Measurements from ENCODE around the gene SLC31A2.
A peak's percentile ranks its signal among the peaks of the same experiment; 100 is the strongest.
"Not testable (repeated sequence)": the region's sequence is repeated elsewhere in the genome, so short reads cannot be mapped to it uniquely, and the experiment has no call there.

The SLC31A2 gene

DNA sequence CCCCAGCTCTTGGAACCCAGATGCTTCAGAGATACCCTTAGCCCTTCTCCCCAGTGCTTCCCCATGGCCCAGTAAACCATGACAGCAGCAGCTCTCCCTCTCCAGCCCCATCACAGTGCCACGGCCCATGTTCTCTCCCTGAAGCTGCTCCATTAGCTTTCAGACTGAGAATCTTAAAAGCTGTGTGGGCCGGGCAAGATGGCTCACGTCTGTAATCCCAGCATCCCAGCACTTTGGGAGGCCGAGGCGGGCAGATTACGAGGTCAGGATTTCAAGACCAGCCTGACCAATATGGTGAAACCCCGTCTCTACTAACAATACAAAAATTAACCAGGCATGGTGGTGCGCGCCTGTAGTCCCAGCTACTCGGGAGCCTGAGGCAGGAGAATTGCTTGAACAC, 1.2 kb upstream of the SLC31A2 start:
- not testable (repeated sequence) for DNase-seq

DNA sequence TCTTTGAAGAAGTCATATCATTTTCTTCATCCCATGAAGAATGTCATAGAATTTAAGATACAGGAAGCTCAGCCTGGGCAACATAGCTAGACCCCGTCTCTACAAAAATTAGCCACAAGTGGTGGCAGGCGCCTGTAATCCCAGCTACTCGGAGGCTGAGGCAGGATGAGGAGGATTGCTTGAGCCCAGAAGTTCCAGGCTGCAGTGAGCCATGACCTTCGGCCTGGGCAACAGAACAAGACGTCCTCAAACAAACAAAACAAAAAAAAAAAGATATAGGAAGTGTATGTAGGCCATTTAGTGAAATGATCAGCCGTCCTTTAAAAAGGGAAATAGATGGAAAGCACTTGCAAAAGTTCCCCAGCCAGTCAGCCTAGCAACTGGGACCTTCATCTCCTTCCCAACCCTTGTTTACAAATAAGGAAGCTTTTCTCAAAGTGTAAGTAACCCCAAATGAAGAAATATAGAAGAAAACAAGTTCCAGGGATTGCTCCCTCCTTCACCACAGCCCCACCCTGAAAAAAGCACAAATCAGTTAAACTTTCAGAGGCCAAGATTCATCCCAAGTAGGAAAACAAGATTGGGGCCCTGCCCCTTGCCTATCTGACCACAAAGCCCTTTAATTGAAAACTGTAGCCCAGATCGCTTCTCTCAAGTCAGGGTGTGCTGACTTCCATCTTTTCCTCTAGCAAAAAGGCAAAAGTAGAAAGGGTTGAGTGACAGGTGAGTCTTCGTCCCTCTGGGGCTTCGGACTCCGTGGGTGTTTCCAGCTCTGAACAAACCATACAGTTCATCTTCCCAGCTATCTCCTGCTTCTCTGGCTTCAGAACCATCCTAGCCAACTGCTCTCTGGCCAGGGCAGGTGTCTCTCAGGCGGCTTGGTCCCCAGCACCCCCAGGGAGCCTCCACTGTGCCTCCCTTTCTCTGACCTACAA, 1.2 kb downstream of the SLC31A2 start:
- DNase-seq, result peak in 1 of 51 donors; percentile 64

DNA sequence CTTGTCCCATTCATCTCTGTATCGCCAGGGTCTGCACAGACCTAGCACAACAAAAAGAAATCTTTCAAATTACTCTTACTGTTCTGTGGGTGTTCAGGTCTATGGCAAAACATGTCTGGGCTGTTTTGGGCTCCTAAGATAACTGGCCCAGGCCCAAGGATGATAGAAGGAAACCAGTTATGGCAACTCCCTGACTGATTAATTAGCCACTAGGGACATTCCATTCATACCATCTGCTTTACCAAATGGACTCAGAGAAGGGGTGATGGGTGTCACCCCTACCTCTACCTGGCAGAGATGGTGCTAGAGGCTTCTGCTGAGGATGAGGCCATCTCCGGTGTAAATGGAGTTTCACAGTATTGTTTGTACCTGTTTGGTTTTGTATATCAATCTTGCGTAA, 1.9 kb downstream of the SLC31A2 start:
- DNase-seq, result peak in 2 of 51 donors; percentile 29 to 45

DNA sequence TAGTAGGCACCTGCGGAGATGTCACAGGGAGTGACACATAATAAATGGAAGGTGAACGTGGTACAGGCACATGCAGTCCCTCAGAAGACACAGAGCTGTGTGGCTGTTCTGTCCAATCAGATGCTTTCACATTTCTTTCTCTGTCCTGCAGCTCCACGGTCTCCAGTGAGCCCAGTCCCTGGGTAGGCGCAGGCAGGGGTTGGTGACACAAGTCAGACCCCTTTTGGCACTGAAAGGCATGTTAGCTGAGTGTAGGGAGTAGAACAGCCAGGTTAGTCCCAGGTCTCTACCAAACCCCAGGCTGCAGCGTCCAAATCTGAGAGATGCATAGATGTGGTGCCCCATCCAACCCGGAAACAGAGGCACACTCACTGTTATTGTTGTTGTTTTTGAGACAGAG, 2.8 kb downstream of the SLC31A2 start:
- peak in 3 of 51 donors; percentile 14 to 37 (median 29) for DNase-seq

DNA sequence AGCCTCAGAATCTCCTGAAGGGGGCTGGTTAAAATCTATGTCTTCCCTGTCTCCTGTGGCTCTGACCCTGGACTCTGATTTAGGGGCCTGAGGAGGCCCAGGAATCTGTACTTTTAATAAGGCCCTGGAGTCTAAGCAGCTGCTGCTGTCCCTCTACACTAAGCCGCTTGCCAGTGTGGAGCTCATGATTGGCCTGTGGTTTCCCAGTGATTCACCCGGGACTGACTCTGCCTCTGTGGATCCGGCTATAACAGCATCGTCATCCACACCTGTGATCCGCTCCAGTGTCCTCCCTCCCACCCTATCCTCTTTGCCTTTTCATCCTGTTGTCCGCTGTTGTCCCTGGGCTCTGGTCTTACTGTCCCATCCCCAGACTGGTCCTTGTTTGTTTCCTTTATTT, 3.7 kb downstream of the SLC31A2 start:
- DNase-seq, result peak in 19 of 51 donors; percentile 11 to 67 (median 31)

DNA sequence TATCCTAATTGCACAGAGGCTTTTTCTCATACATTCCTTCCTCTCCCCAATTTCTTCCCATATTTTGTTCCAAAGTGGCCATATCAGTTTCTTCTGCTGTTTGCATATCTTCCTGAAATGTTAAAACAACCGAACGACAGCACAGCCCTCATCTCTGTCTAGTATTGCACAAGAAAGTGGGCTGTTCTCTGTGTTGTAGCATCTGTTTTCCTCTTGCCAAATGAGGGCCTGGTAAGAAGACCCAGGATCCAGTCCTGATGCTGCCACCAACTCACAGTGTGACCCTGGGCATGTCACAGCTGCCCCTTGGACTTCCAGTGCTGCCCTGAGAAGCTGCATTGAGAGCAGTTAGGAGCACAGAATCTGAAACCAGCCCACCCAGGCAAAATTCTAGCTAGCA, 4.1 kb downstream of the SLC31A2 start:
- DNase-seq, result no peak

DNA sequence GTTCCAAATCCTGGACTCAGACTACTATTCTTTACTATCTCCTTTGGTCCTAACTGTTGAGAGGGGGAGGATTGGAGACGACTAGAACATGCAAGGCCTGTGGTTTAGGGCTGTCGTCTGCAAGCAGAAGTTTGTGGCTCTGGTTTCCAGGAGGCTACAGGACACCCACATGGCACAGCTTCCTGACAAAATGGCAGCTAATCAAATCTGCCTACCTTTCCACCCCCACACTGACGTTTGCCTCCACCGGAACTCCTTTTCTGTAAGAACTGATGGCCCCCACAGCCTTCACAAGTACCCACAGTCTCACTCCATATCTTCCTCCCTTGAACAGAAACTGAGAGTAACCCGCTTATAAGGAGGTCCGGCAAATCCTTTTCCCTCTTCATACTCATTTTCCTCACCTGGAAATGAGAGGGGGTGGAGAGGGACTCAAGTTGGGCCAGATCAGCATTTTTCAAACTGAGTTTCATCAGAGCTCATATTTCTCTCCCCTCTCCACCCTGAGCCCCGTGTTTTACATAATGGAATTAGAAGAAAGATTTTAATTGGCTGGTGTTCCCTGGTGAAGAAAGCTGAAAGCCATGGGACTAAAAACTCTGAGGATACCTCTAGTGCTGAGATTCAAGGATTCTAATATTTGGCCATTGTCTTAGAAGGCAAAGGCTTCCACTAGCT, 5.2 kb downstream of the SLC31A2 start:
- peak in 3 of 51 donors; percentile 10 to 53 (median 36) for DNase-seq

DNA sequence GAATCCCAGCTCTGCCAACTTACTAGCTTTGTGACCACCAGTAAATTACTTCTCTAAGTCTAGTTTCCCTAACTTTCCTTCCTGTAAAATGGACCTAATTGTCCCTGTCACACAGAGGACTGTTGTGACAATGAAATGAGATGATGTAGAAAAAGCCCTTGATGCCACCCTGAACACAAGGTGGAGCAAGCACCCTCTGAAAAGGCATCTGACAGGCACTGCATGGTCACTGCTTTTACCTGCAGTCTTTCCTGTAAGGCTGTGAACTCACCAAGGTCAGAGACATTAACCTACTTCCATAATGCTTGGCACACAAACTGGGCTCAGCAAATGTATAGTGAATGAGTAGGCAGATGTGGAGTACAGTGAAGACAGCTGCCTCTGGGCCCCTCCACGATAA, 6.1 kb downstream of the SLC31A2 start:
- no peak for DNase-seq

DNA sequence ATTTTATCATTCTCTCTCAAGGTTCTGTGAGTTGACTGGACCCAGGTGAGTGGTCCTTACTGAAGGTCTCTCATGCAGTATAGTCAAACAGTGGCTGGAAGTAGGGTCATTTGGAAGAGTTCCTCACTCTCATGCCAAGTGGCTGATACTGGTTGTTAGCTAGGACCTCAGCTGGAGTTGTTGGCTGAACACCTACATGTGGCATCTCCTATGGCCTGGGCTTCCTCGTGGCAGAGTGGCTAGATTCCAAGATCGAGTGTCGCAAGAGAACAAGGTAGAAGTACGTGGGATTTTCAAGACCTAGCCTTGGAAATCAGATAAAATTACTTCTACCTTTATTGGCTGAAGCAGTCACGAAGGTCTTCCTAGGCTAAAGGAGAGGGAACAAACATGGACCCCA, 7.6 kb downstream of the SLC31A2 start:
- DNase-seq, result no peak

DNA sequence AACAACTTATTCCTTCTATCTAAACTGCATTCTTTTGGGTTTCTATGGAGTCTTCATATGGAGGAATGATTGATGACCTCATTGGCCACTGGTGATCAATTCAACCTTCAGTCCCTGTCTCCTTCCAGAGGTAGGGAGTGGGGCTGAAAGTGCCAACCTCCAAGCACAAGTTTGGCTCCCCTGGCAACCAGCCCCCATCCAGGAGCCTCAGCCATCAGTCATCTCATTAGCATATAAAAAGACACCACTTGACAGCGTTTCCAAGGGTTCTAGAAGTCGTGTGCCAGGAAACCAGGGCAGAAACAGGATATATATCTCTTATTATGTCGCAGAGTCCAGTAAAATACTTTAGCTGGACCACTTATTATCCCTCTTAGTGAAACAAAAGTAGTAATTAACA, 9.8 kb downstream of the SLC31A2 start:
- no peak for DNase-seq

DNA sequence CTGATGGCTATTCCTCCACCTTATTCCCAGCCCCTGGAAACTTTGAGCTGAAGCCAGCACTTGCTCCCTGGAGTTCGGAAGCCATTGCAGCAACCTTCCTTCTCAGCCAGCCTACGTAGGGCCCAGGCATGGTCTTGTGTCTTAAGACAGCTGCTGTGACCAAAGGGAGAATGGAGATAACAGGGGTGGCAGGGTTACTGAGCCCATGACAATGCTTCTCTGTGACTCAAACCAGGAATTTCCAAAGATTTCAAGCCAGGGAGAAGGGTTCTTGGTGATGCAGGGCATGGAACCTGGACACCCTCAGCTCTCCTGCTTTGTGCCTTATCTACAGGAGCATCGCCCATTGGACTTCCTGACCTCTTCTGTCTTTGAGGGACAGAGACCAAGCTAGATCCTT, 12.2 kb downstream of the SLC31A2 start:
- DNase-seq, result no peak

DNA sequence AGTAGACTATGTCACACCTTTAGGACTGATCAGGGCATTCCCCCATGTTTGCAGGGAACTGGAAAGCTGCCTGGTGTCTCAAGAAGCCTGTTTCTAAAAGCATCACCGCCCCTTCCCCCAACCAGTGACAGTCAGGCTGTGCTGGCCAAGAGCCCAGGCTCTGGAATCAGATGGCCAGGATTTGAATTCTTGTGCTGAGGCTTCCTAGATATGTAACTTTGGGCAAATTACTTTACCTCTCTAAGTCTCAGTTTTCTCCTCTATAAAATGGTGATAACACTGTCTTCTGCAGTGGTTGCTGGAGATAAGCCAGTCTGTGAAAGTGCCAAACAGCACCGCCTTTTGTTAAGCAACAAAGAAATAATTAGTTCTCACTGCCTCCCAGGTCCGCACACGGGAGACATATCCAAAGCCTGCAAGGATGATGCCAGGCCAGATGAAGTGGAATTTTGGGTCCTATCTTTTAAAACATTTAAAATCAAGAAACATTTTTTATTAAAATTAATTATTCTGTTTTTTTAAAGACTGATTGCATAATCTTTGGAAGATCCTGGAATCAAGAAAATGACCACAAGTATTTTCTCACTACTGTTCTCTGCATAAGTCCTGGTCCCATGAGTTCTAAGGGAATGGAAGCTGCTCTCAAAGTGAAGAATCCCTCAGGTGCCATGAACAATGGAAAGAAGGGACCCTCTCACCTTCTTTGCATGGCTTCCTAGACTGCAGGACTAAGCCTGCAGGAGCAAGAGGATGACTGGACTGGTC, 13.9 kb downstream of the SLC31A2 start:
- DNase-seq, result peak in 34 of 51 donors; percentile 15 to 76 (median 45)

DNA sequence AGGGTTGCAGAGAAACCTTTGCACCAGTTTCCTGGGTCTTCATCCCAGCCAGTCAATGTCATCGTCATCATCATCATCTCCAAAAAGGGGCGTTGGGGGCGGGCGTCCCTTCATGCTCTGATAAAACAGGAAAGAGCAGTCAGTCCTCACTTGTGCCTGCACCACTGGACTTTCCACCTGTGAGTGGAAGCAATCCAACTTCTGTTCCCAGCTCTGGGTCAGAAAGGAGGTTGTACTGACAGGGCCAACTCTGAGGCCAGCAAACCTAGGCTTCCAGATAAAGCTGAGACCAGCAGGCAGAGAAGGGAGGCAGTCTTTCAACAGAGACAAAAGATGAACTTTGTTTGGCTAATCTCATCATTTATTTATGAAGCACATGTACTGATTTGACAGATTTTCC, 15.2 kb downstream of the SLC31A2 start:
- DNase-seq, result no peak

DNA sequence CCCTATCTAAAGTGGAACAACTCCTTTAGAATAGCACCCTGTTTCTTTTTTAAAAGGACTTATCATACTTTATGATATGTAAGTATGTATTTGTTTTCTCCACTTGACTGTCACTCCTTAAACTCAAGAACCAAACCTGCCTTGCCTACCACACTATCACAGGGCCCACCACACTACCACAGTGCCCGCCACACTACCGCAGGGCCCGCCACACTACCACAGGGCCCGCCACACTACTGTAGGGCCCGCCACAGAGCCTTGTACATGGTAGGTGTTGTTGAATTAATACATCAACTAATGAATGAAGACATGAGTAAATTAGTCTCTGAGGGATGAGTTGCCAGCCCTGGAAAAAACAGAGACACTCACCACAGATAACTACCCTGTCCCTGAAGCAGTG, 18.0 kb downstream of the SLC31A2 start:
- no peak for DNase-seq

DNA sequence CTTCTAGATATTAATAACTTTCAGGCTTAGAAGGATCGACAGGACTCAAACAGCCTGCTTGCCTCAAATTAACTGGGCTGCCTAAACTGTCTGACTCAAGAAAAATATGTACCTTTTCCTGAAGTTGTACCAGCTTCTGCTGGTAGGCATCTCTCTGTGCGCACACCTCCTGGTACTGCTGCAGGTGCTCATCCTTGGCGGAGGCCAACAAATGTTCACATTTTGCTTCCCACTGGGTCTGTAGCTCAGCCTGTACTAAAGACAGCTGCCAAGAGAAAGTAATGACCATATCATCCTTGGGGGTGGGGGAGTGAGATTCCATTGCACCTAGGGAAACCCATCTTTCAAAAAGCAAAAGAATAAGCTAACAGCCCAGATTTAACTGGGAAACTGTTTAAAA, 22.5 kb downstream of the SLC31A2 start:
- DNase-seq, result no peak

DNA sequence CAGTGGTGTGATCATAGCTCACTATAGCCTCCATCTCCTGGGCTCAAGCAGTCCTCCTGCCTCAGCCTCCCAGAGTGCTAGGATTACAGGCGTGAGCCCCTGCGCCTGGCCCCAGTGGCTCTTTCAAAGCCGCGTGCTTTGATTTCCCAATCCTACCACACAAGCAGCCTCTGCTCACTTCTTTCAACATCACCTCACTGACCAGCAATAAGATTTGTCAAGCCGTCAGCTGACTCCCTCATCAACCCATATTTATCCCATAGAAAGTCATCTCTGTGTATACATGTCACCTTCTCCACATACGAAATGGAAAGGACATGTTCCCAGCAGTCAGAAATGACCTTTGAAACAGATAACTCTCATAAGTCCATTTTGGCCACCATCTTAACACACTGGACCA, 26.0 kb downstream of the SLC31A2 start:
- DNase-seq, result no peak

DNA sequence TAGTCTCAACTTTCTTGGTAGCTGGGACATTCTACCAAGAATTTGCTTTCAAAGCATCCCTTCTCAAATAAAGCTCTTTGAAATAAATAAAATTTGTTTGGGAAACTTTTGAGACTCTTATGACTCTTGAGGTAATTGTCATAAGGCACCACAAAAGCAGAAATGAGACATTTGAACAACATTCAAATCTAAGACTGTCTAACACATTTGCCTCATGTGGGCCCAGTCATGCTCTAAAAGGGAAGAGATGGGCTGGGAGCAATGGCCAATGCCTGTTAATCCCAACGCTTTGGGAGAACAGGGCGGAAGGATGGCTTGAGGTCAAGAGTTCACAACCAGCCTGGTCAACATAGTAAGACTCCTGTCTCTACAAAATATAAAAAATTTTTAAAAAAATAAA, 26.4 kb downstream of the SLC31A2 start:
- DNase-seq, result no peak

DNA sequence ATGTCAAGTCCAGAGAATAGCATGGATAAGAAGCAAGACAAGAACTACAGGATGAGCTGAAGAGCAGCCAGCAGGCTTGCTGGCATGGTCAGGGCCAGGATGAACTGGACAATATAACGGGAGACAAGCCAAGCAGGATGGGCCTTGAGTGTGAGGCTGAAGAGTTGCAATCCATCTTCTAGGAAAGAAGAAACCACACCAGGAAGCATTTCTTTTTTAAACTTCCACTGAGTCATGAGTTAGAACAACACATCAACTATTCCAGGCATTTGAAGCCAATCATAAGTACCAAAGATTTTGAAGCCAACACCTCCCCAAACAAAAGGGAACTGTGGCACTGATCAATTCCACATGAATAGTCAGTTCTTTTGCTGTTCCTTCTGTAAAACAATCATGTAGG, 27.3 kb downstream of the SLC31A2 start:
- DNase-seq, result no peak

DNA sequence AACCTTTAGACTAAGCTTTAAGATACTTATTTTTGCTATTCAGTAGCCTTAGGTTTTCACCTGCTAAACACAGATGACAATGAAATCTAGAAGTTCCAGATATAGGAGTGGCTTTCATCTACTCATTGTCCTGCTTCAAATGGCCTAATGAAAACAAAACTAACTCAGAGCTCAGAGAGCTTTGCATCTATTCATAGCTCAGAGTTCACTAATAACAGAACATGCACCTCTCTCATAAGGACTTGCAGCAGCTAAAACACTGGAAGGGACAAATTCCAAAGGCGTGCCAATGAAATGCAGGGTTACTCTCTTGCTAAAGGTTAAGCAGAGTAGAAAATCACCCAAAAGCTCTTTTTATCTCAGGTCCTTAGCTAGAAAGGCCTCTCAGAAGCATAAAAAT, 29.0 kb downstream of the SLC31A2 start:
- DNase-seq, result no peak

DNA sequence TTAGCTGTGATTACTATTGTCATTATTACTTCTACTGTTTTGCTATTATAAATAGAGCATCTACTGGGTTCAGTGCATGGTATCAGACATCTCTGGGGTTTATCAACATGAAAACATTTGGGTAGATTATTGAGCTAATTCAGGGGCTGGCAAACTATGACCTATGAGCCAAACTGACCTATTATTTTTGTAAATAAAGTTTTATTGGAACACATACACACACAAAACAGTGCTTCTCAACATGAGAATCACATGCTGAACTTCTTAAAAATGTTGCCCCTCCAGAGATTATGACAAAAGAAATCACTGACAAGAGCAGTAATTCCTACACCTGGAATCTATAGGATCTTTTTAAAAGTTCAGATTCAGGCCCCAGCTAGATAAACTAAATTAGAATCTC, 30.4 kb downstream of the SLC31A2 start:
- no peak for DNase-seq

DNA sequence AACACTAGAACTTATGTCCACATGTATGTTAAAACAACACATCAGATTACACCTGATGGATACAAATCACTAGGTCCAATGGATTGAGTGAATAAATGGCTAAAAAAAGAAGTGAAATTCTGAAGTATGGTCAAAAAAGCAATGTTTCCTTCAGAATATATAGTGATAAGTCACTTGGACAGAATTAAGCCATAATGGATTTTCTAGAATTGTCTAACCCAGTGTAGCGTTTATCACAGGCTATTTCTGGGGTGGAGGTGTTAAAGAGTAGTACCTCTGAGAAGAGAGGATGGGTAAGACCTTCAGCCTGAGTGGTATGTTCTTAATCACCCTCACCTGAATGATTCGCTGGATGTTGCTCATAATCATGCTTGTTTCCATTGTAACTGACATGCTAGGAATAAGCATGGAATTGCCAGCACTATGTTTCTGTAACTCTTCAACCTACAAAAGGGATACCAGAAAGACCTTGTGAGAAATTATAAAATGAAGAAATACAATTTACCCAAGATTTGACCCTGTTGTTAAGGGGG, 33.2 kb downstream of the SLC31A2 start:
- no peak for DNase-seq

DNA sequence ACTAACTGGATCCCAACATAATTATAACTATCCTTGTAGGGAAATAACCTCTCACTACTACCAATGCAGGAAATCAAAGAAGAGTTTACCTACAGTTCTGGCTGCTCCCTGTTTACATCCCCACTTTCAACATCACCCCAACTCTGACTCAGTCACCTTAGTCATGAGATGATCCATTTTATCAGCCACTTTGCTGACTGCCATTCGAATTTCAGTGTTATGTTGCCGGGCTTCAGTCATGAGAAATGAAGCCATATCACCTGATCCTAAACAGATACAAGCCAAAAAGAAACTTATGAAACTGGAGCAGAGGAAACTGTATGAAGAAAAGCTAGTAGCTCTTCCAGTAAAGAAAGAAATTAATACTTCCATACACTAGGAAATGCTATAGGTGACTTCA, 33.7 kb downstream of the SLC31A2 start:
- DNase-seq, result no peak
